22Rv1 (cell line): ENCODE data around the gene COL16A1.

Experiments
- CTCF ChIP-seq: fragments of 450-650 bp; IDR thresholded peaks from 2 replicates; pipeline ENCODE4 v1.5.1; 2017; ENCODE audit warnings: mild to moderate bottlenecking
- ZFX ChIP-seq: fragments of 450-650 bp; IDR thresholded peaks from 2 replicates; pipeline ENCODE4 v1.6.1; 2017; ENCODE audit warnings: antibody characterized with exemption, borderline replicate concordance

DNA sequence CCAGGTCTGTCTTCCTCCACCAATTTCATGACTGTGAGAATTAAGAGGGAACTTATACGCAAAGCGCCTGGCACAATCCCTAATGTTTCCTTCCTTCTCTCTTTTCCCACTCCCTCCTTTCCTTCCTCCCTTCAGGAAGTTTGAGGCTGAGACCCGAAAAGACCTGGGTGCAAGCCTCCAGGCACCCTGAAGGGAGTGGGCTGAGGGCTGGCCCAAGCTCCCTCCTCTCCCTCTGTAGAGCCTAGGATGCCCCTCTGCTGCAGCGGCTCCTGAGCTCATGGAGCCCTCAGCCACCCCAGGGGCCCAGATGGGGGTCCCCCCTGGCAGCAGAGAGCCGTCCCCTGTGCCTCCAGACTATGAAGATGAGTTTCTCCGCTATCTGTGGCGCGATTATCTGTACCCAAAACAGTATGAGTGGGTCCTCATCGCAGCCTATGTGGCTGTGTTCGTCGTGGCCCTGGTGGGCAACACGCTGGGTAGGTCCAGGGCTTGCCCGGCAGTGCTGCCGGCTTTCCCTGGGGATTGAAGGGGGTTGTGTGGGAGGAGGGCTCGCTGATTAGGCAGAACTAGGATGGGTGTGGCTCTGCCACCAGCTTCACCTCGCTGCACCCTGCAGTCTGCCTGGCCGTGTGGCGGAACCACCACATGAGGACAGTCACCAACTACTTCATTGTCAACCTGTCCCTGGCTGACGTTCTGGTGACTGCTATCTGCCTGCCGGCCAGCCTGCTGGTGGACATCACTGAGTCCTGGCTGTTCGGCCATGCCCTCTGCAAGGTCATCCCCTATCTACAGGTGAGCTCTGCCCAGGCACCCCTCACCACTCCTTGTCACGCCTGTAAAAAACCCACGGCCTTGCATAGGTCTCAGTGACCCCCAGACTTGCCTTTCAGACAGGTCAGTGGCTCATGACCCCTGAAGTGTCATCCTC is 84.6 kb downstream of the COL16A1 start:
- TF ChIP-seq CTCF (no peak), ZFX (no peak)
